ENCODE results near the gene CFAP251.
"Not testable (repeated sequence)": the region's sequence is repeated elsewhere in the genome, so short reads cannot be mapped to it uniquely, and the experiment has no call there.

Gene CFAP251

DNA sequence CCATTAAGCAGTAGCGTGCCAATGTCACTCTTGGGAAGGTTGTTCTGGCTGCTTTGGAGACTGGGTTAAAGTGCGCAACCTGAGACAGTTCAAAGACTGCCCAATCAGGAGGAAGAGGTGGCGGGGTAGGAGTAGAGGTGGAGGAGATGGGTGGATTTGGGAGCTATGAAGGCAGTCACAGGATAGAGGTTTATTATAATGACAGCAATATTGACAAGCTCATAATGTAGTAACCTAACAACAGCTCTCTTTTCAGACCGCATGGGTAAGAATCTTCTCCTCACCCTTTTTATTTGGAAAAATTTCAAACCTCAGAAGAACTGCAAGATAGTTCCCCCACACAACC is 35.1 kb upstream of the CFAP251 start:
- in situ Hi-C loops (cut with HindIII; ENCODE audit: low sequenced_read_pairs), result no loop called here
- no peak for DNase-seq (ENCODE audit: low read depth, low spot score)
- TF ChIP-seq, protein P1, sequence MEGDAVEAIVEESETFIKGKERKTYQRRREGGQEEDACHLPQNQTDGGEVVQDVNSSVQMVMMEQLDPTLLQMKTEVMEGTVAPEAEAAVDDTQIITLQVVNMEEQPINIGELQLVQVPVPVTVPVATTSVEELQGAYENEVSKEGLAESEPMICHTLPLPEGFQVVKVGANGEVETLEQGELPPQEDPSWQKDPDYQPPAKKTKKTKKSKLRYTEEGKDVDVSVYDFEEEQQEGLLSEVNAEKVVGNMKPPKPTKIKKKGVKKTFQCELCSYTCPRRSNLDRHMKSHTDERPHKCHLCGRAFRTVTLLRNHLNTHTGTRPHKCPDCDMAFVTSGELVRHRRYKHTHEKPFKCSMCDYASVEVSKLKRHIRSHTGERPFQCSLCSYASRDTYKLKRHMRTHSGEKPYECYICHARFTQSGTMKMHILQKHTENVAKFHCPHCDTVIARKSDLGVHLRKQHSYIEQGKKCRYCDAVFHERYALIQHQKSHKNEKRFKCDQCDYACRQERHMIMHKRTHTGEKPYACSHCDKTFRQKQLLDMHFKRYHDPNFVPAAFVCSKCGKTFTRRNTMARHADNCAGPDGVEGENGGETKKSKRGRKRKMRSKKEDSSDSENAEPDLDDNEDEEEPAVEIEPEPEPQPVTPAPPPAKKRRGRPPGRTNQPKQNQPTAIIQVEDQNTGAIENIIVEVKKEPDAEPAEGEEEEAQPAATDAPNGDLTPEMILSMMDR (IDR thresholded peaks at IDR 0.05; ENCODE audit: low read depth, low read length), result no peak

DNA sequence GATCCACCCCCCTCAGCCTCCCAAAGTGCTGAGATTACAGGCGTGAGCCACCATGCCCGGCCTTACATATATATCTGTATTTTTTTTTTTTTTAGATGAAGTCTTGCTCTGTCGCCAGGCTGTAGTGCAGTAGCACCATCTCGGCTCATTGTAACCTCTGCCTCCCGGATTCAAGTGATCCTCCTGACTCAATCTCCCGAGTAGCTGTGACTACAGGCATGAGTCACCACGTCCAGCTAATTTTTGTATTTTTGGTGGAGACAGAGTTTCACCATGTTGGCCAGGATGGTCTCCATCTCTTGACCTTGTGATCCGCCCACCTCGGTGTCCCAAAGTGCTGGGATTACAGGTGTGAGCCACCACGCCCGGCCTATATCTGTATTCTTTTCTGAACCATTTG is 33.3 kb upstream of the CFAP251 start:
- in situ Hi-C loops (cut with HindIII; ENCODE audit: low sequenced_read_pairs); DNase-seq (ENCODE audit: low read depth, low spot score); H3K4me3 ChIP-seq (ENCODE audit: low read depth, low read length): not testable (repeated sequence)

More for the DNA sequence above, 35.1 kb upstream of the CFAP251 start:
- H3K4me3 ChIP-seq (ENCODE audit: low read depth, low read length), result no peak overlapping the region

DNA sequence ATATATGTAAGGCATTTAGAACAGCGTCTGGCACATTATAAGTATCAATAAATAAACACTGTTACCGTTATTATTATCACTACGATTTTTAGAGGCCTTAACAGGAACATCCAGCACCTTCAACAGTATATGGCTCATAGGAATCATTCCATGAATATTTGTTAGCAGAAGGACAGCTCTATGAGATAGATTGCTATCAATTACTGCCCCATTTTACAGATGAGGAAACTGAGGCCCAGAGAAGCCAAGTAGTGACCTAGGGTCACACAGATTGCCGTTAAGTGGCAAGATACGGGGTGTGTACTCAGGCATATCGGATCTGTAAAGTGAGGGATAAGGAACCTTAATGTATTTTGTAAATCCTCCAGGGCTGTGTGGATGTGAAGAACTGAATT is 30.3 kb upstream of the CFAP251 start:
- peak overlapping the region; percentile 74 for H3K4me3 ChIP-seq (ENCODE audit: low read depth, low read length)
- no peak for DNase-seq (ENCODE audit: low read depth, low spot score)
- in situ Hi-C loops (cut with HindIII; ENCODE audit: low sequenced_read_pairs), result no loop called here
- TF ChIP-seq, protein P1 (IDR thresholded peaks at IDR 0.05; ENCODE audit: low read depth, low read length), result no peak

DNA sequence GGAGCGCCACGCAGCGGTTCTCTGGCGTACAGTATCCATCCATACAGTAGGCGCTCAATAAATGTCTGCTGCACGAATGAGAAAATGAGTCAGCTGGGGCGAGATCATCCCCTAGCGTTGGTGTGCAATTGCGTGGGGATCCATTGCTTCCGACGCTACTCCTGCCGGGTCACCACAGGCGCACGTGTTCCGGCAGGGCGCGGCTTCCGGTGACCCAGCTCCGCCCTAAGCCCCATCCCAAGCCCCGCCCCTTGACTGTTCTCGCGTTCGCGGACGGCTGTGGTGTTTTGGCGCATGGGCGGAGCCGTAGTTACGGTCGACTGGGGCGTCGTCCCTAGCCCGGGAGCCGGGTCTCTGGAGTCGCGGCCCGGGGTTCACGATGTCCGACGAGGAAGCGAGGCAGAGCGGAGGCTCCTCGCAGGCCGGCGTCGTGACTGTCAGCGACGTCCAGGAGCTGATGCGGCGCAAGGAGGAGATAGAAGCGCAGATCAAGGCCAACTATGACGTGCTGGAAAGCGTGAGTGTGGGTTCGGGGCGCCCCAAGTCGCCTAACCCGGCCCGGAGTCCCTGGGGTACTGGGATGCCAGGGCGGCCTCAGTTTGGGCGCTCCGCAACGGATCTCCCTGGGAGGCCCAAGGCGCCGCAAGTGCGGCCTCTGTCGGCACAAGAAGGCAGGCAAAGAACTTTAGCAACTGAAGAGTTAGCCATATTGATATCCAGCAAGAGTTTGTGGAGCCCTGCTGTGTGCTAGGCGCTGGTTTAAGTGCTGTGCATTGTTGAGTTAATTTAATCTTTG is 29.7 kb upstream of the CFAP251 start, which contains the start of gene PSMD9:
Gene PSMD9, plus strand, starts transcription at position 313 of the 796 bp plus-strand sequence. Its CDS starts 67 bp downstream, at position 380.
- peak within 1 kb of the TSS; percentile 74 for H3K4me3 ChIP-seq (ENCODE audit: low read depth, low read length)
- TF ChIP-seq, protein P1 (IDR thresholded peaks at IDR 0.05; ENCODE audit: low read depth, low read length), result peak; percentile 87
- peak; percentile 98 for DNase-seq (ENCODE audit: low read depth, low spot score)
- in situ Hi-C loops (cut with HindIII; ENCODE audit: low sequenced_read_pairs), result no loop called here

DNA sequence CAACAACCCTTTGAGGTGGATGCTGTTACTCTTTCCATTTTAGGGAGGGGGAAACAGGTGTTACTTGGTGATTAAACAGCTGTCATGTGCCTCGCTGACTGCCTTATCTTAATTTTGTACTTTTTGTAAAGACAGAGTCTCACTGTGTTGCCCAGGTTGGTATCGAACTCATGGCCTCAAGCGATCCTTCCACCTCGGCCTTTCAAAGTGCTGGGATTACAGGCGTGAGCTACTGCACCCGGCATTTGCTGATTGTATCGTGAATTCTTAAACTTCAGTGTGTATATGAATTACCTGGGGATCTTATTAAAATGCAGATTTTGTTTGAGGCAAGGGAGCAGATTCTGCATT is 29.1 kb upstream of the CFAP251 start:
- TF ChIP-seq, protein P1 (IDR thresholded peaks at IDR 0.05; ENCODE audit: low read depth, low read length), result no peak
- in situ Hi-C loops (cut with HindIII; ENCODE audit: low sequenced_read_pairs), result no loop called here
- H3K4me3 ChIP-seq (ENCODE audit: low read depth, low read length), result peak overlapping the region; percentile 74
- no peak for DNase-seq (ENCODE audit: low read depth, low spot score)

DNA sequence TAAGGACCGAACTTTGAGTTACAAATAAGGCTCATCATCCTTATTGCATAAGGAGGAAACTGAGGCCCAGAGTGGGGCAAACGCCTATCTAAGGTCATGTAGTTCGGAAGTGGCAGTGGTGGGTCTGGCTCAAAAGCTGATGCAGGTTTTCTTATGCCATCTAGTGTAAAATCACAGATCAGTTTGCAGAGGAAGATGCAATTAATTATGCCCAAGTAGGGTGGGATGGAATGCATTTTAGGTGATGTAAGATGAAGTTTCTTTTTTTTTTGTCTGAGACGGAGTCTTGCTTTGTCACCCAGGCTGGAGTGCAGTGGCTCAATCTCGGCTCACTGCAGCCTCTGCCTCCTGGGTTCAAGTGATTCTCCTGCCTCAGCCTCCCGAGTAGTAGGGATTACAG is 28.7 kb upstream of the CFAP251 start:
- in situ Hi-C loops (cut with HindIII; ENCODE audit: low sequenced_read_pairs); DNase-seq (ENCODE audit: low read depth, low spot score): not testable (repeated sequence)
- H3K4me3 ChIP-seq (ENCODE audit: low read depth, low read length), result peak overlapping the region; percentile 74

DNA sequence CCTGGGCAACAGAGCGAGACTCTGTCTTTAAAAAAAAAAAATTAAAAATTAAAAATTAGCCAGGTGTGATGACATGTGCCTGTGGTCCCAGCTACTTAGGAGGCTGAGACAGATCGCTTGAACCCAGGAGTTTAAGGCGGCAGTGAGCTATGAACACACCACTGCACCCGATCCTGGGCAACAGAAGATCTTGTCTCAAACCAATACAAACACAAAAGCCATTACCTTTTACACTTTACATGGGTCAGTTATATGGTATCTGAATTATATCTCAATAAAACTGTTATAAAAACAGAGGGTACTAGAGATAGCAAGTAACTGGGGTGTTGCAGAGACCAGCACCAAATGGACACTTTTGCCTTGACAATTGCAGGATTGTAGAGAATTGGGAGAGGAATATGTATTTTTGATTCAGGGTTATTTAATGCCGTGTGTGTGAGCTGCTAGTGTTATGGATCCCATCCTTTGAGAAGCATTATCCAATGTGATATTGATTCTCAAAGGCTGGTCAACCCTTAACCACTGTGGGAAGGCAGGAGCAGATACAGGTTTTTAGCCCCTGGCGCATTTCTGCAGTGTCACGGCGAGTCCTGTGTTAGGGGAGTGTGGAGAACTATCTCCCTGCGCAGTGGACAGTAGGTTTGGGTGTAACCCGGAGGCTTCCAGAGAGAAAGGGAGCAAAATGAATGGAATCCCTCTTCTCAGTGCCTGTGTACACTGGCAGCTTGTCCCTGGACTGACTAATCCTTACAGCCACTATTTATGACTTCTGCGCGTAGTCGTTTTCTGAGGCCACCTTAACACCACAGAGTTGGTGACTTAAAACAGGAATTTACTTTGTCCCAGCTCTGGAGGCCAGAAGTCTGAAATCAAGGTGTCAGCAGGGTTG is 25.5 kb upstream of the CFAP251 start:
- in situ Hi-C loops (cut with HindIII; ENCODE audit: low sequenced_read_pairs), result no loop called here
- DNase-seq (ENCODE audit: low read depth, low spot score), result no peak
- TF ChIP-seq, protein P1 (IDR thresholded peaks at IDR 0.05; ENCODE audit: low read depth, low read length), result no peak
- H3K4me3 ChIP-seq (ENCODE audit: low read depth, low read length), result no peak overlapping the region

Measured in astrocyte of the spinal cord (primary cell).